VCaP (cell line): ENCODE results near the gene PIM3.

Experiments
- H3K27ac ChIP-seq: fragments of 450-650 bp; 2 replicates; pipeline ENCODE4 v1.5.1; 2017
- CTCF ChIP-seq: fragments of 450-650 bp; conservative IDR thresholded peaks from 2 replicates; pipeline ENCODE4 v1.5.1; 2017; ENCODE audit warnings: mild to moderate bottlenecking, moderate library complexity

PIM3 gene

GRCh38 chr22:49956418-49956770 is 4.2 kb upstream of the PIM3 start:
- no peak overlapping the region for H3K27ac ChIP-seq
- TF ChIP-seq CTCF, result no peak

- H3K27ac ChIP-seq, result no peak overlapping the region
- TF ChIP-seq CTCF, result no peak
Measured at GRCh38 chr22:49956914-49957825, 3.4 kb upstream of the PIM3 start.

GRCh38 chr22:49957826-49958365 is 2.7 kb upstream of the PIM3 start:
- no peak overlapping the region for H3K27ac ChIP-seq

GRCh38 chr22:49958366-49958921 is 2.1 kb upstream of the PIM3 start:
- no peak overlapping the region for H3K27ac ChIP-seq
- TF ChIP-seq CTCF, result no peak

More at GRCh38 chr22:49957826-49958365, 2.7 kb upstream of the PIM3 start:
- no peak for TF ChIP-seq CTCF

- TF ChIP-seq CTCF, result no peak
- H3K27ac ChIP-seq, result peak overlapping the region; percentile 92
Measured at GRCh38 chr22:49958931-49959781, 1.4 kb upstream of the PIM3 start.

GRCh38 chr22:49959782-49960158 is 802 bp upstream of the PIM3 start:
- no peak for TF ChIP-seq CTCF
- H3K27ac ChIP-seq, result peak overlapping the region; percentile 92

- peak overlapping the region; percentile 92 for H3K27ac ChIP-seq
- TF ChIP-seq CTCF, result no peak
Measured at GRCh38 chr22:49961005-49961600, 531 bp downstream of the PIM3 start.
